ENCODE results near the gene ARL2.

GRCh38 chr11:65003282-65003681 is 10.7 kb upstream of the ARL2 start:
- TF ChIP-seq CTCF (IDR thresholded peaks at IDR 0.05; ENCODE audit: low read length) (no peak), EZH2 (optimal IDR thresholded peaks at IDR 0.05; ENCODE audit: low read depth, low read length) (no peak), EZH2phosphoT487 (IDR thresholded peaks at IDR 0.05; ENCODE audit: low read length) (no peak)
